GM18505 (cell line): ENCODE data around the gene CHRNA4.
"Not testable (repeated sequence)": the region's sequence is repeated elsewhere in the genome, so short reads cannot be mapped to it uniquely, and the experiment has no call there.

Experiments used
- ATAC-seq: cut with Tn5 transposase; IDR thresholded peaks from one replicate; pipeline ENCODE4 v1.9.1; 2021; ENCODE audit not compliant: unreplicated experiment
- POLR2A ChIP-seq: IDR thresholded peaks from 4 replicates; pipeline ENCODE4 v1.6.1; 2011; ENCODE audit warnings: borderline replicate concordance; ENCODE audit not compliant: insufficient read depth, insufficient read length; ENCODE audit errors: extremely low read depth

The CHRNA4 gene

DNA sequence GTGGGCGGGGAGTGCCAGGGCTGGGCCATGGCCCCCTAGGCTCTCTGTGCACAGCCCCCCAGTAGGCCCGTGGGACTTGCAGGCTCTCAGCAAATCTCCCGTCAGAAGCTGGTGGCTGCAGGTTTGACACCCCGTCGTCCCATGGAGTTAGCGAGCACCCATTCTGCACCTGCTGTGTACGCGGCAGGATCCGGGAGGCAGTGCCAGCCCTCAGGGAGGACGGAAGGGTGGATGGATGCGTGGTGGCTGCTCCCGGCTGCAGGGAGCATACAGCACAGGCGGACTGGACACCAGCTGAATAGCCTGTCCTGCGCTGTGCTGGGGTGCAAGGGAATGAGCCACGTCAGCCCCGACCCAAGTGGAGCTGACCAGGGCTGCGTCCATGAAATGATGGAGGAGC, 32.4 kb upstream of the CHRNA4 start:
- no peak for ATAC-seq
- TF ChIP-seq POLR2A, result no peak

- TF ChIP-seq POLR2A, result no peak
- no peak for ATAC-seq
These were observed 31.6 kb upstream of the CHRNA4 start for GRCh38 chr20:63392465-63393365.

DNA sequence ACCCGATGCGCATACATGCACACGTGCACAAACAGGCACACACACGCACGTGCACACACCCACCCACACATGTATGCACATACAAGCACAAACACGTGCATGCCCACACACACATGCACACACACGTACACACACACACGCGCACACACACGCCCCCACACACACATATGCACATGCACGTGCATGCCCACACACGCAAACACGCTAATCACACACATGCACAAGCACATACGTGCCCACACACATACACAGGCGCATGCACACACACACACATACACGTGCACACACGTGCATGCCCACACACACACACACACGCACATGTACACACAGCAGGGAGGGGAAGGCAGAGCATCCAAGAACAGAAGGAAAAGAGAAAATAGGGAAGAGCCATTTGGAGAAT, 26.8 kb upstream of the CHRNA4 start:
- no peak for TF ChIP-seq POLR2A
- ATAC-seq, result no peak

- no peak for TF ChIP-seq POLR2A
- no peak for ATAC-seq
These were observed 26.2 kb upstream of the CHRNA4 start for GRCh38 chr20:63387393-63387792.

- no peak for ATAC-seq
- TF ChIP-seq POLR2A, result no peak
These were observed 25.3 kb upstream of the CHRNA4 start for GRCh38 chr20:63386491-63386890.

DNA sequence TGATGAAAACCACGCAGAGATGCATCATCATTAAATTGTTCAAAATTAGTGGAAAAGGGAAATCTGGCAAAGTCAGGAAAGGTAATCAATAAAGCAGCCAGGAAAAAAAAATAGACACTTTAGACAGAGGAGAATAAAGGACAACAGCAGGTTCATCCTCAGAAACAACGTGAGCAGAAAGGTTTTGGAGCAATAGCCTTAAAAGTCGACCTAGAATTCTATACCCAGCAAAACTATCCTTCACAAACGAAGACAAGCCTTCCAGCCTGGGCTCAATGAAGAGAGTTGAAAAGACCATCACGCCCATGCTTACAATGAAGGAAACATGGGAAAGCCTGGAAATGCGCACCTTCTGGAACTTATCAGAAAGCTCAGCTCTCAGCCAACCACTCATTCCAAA, 24.7 kb upstream of the CHRNA4 start:
- TF ChIP-seq POLR2A, result no peak
- ATAC-seq, result no peak

- ATAC-seq, result no peak
- no peak for TF ChIP-seq POLR2A
These were observed 23.2 kb upstream of the CHRNA4 start for GRCh38 chr20:63384336-63384735.

DNA sequence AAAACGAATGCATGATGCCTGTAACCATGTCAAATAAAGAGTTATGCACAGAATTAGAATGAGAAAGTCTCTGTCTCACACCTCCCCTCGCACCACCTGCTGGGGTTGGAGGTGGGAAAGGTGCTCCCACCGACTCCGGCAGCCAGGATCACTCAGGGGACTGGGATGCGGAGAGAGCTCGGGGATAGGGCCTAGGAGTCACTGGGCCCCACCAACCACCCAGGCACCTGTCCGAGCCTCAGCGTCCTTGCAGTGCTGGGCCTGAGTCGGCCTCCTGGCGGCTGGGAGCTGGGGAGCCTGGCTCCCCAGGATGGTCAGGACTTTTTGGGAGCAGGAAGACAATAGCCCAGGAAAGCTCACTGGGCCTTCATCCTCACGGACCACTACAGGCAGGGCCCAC, 22.4 kb upstream of the CHRNA4 start:
- ATAC-seq, result no peak

GRCh38 chr20:63382551-63383300, 21.6 kb upstream of the CHRNA4 start:
- TF ChIP-seq POLR2A, result no peak

More for the DNA sequence above, 22.4 kb upstream of the CHRNA4 start:
- TF ChIP-seq POLR2A, result no peak

DNA sequence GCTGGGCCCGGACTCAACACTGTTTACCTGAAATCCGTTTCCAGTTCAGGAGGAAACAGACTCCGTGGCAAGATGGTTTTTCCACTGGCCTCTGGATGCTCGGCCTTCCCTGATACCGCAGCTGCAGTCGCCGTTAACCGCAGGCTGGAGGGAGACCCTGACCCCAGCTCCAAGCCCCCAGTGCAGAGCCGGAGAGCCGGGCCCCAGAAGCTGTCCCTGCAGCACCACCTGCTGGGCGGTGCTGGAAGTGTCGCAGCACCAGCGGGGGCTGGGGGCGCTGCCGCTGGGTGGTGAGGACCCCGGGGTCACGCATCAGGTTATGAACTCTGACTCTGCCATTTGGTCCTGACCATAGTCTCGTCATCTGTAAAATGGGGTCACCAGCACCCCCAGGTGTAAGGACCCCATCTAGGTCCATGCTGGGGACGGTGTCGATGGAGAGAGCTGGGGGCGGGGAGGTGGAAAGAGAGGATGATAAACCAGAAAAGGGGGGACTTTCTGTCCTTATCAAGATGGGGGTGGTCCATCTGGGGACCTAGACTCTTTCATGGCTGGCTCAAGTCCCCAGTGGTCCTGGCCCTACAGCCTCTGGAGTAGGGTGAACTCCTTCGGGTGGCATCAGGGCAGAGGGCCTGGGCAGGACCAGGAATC, 20.8 kb upstream of the CHRNA4 start:
- no peak for TF ChIP-seq POLR2A
- ATAC-seq, result no peak

More at GRCh38 chr20:63382551-63383300, 21.6 kb upstream of the CHRNA4 start:
- ATAC-seq, result no peak

GRCh38 chr20:63380346-63380870, 19.3 kb upstream of the CHRNA4 start:
- no peak for TF ChIP-seq POLR2A
- no peak for ATAC-seq

DNA sequence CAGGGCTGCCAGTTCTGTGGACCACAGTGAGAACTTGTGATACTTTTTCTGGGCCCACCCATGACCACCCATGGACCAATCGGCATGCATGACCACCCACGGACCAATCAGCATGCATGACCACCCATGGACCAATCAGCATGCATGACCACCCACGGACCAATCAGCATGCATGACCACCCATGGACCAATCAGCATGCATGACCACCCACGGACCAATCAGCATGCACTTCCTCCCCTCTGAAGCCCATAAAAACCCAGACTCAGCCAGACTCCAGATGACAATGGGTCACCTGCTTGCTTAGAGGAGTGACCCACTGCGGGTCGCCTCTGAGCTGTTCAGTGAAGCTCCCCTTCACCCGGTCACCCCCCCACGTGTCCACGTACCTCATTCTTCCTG, 18.7 kb upstream of the CHRNA4 start:
- ATAC-seq, result not testable (repeated sequence)

DNA sequence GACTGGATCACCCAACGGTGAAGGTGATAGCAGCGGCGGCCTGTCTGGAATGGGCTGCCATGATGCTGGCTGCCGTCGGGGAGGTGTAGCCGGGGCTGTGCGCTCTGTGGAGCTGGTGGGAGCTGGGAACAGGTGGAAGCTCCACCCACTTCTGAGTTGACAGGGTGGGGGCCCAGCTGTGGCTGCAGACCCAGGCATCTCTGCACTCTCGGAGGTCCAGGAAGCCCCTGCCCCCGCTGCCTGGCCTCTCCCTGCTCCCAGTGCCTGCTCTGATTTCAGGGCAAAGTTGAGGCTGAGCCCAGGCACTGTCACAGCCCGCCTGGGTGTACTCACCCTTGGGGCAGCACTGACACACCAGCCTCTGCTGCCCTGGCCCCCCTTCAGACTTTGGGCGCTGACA, 18.1 kb upstream of the CHRNA4 start:
- no peak for TF ChIP-seq POLR2A
- no peak for ATAC-seq
